Activated naive CD8-positive, alpha-beta T cell treated with anti-CD3 and anti-CD28 coated beads, Interleukin-2, amount 50 U/mL, for 16 hours (primary cell): Measurements from ENCODE around the gene EPG5.
"Not testable (repeated sequence)": the region's sequence is repeated elsewhere in the genome, so short reads cannot be mapped to it uniquely, and the experiment has no call there.

Experiments
- DNase-seq: peaks from one replicate; pipeline ENCODE4 v3.0.0-alpha.2; 2020; ENCODE audit warnings: low read depth, low spot score

The EPG5 gene

GRCh38 chr18:45967007-45967706, at the start of gene EPG5:
EPG5 (minus strand) TSS chr18:45967329; CDS start chr18:45967239, 90 bp downstream.
- peak; percentile 82 for DNase-seq

DNA sequence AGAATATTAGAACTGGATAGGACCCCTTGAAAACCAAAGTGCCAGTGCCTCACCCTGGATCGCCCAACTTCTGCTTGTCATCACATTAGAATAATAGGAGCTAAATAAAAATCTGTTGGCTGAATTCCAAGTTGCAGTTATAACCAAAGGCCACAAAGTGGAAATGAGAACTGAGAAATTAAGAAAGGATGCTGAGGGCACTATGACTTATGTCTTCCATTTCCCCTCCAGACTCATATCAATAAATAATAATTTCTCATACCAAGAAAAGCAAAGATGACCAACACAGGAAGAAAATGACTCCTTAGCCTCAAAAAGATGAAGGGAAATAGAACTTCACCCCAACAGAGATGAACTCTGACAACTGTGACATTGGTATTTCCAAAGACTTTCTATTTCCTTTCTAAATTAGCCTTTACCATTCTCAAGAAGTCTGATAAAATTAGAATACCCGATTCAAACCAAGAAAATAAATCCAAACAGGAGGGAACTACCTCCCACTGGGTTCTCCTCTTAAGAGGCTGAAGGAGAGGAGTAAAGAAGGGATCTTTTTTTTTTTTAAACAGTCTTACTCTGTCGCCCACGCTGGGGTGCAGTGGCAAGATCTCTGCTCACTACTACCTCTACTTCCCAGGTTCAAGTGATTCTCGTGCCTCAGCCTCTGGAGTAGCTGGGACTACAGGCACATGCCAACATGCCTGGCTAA, 46.5 kb upstream of the EPG5 start:
- DNase-seq = no peak

DNA sequence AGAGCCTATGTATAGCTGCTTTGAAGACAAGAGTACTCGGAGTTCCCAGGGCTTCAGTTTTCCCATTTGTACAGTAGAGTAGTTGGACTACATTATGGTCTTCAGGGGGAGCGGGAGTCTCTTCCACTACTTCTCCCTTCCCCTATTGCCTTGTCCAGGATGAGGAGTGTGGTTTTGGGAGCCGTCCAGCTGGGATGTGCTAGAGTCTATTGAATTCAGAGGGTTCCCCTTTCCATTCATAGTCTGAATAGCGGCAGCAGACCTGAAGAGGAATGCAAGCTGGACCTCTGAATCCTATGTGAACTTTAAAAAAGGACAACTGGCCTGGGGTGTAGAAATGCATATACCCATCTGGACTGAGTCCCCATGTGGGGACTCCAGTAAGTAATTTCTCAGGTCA, 43.5 kb upstream of the EPG5 start:
- DNase-seq = no peak

GRCh38 chr18:46010050-46010449, 42.9 kb upstream of the EPG5 start:
- DNase-seq = no peak

DNA sequence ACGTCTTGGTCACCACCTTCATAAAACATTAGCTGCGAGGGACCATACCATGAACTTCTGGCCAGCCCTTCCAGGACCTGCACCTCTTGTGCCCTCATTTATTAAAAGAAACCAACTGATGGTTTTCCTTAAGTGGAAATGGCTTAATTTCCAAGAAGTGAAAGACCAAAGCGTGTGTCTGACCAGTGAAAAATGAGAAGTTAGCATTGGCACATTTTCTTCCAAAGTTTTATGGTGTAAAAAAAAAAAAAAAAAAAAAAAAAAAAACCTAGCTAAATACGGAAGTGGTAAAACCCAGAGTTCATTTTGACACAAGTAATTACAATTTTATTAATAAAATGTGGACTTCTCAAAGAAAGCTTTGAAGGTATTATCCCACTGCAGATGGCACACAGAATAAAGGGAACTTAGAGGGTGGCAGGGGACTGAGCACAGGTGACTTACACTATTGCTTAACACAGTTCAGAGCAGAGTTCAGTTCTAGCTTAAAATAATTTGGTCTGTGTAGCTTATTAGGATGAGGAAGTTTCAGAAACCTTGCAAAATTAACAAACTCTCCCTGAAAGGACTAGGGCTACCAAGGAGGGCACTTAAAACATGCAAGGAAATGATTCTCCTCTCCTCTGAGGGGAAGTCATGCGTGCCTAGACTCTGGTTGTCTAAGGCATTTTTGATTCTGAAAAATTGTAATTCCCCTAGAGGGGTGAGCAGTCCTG, 42.2 kb upstream of the EPG5 start:
- DNase-seq = no peak

DNA sequence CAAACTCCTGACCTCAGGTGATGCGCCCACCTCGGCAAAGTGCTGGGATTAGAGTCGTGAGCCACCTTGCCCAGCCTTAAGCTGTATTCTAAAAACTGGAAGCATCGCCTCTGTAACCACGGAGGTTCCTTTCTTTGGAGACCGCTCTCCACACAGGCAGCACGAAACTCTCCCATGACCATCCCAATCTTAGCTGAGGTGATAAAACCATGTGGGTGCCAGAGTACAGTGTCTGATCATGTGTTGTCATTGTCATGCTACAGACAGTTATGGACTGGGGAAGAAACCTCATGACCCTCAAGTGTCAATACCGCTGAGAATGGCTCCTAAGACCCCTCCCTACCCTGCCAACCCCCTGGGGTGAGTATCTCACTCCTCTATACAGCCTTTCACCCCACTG, 41.4 kb upstream of the EPG5 start:
- DNase-seq = no peak

DNA sequence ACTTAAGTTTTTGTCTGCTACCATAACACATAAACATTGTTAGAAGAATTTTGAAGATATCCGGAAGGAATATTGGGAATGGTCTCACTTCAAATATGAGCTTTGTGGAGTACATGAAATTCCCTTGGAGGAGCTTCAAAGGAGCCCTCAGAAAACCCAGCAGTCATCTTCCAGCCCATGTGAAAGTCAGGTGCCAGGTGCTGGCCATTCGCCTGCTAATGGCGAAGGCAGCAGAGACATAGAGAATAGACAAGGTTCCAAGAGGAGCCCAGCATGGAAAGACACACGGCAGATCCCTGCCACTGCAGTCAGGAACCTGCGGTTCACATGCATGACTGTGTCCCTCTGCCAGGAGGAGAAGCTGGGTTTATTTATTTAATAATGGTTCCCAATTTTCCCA, 40.0 kb upstream of the EPG5 start:
- DNase-seq = no peak

DNA sequence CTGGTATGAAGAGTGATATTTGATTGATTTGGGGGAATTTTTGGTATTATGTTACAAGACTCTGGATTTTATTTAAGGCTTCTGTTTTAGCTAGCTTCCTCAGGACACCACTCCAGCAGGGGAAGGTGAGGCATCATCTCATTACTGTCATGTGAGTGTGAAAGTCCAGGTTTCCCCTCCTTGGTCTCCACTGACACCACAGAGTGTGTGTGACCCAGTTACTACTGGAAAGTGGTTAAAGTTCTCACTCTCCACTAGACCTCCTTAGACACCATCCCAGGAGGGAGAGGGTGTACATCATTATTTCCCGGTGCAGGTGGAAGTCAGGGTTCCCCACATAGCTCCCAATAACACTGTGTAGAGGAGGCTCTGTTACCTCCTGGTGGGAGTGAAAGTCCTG, 35.8 kb upstream of the EPG5 start:
- no peak for DNase-seq

GRCh38 chr18:46001892-46002291, 34.8 kb upstream of the EPG5 start:
- no peak for DNase-seq

GRCh38 chr18:46001074-46001473, 33.9 kb upstream of the EPG5 start:
- DNase-seq = no peak

- DNase-seq = no peak
Measured at GRCh38 chr18:45999536-45999935, 32.4 kb upstream of the EPG5 start.

GRCh38 chr18:45998244-45998643, 31.1 kb upstream of the EPG5 start:
- no peak for DNase-seq

GRCh38 chr18:45997700-45998151, 30.6 kb upstream of the EPG5 start:
- DNase-seq = no peak

- no peak for DNase-seq
Measured at GRCh38 chr18:45995461-45995860, 28.3 kb upstream of the EPG5 start.

GRCh38 chr18:45993438-45993837, 26.3 kb upstream of the EPG5 start:
- no peak for DNase-seq

DNA sequence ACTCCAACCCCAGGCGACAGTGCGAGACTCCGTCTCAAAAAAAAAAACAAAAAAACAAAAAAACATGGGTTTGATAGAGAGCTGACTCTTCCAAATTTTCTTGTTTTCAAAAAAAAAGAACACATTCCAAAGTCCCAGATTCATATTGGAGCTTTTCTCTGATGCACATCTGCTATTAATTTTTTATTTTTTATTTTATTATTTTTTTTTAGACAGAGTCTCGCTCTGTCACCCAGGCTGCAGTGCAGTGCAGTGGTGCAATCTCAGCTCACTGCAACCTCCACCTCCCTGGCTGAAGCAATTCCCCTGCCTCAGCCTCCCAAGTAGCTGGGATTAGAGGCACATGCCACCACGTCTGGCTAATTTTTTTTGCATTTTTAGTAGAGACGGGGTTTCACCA, 25.4 kb upstream of the EPG5 start:
- not testable (repeated sequence) for DNase-seq

GRCh38 chr18:45991788-45992187, 24.7 kb upstream of the EPG5 start:
- no peak for DNase-seq

- no peak for DNase-seq
Measured at GRCh38 chr18:45984546-45985235, 17.6 kb upstream of the EPG5 start.

DNA sequence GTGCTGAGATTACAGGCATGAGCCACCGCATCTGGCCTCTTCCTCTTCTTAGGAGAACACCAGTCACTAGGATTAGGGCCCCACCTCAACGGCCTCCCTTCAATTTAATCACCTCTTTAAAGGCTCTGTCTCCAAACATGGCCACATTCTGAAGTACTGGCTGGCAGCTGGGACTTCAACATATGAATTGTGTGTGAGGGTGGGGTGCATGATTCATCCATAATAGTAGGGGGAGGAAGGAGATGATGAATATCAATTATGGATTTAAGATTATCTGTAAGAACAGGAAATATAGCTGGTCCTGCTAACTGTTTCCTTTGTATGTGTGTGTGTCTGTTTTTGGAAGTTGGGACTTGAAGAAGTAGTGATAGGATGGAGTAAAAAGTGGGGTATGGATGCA, 14.7 kb upstream of the EPG5 start:
- DNase-seq = no peak

DNA sequence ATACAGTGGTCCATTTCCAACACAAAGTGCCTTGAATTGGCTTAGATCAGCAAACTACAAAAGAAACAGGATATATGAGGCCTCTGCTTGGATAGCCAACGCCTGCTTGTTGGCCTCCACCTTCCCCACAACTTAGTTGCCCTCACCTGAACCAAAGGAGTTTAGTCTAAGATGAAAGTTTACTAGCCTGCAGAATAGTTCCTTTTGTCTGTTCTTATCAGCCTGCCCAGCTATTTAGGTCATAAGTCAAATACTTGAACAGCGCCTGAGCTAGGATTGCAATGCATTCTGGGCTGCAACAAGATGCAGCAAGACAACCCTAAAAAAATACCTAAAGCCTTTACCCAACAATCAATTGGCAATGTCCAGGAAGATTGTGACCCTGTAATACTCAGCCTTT, 13.1 kb upstream of the EPG5 start:
- no peak for DNase-seq

DNA sequence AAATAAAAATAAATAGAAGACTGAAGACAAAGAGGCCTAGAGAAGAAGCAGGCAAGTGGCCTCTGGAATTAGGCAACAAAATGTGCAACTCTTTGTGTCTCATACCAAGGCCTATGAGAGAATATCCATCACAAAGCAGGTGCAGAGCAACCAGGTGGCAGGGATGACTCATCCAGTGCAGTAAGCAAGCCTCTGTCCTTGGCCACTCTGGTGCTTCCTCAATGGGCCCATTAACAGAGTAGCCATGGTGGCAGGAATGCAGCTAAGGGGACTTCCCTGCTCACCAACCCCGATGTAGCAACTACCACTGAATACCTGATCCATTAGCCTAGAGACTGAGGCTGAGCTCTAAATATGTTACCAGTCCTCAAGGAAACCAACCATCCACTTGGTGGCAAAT, 11.0 kb upstream of the EPG5 start:
- DNase-seq = no peak

DNA sequence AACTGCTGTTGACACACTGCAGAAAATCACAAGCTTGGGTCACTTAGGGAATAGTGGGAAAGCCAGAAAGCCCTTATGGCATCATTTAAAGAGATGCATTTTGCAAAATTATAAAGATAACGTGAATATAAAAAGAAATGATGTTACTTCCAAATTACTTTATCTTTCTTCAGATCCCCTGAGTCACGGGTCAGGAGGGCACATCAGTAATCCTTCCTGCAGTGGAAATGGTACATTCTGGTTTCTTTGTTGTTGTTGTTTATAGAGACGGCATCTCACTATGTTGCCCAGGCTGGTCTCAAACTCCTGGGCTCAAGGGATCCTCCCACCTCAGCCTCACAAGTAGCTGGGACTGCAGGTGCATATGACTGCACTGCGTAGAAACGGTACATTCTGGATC, 9.8 kb upstream of the EPG5 start:
- no peak for DNase-seq
